NCI-H146 treated with DMSO at 0.1 percent for 48 hours (cell line): ENCODE data around the gene LRCOL1.

Experiments
- DNase-seq: peaks from one replicate; lab custom pipeline; 2025; ENCODE audit not compliant: unreplicated experiment; lab: John Stamatoyannopoulos, UW

LRCOL1 gene

DNA sequence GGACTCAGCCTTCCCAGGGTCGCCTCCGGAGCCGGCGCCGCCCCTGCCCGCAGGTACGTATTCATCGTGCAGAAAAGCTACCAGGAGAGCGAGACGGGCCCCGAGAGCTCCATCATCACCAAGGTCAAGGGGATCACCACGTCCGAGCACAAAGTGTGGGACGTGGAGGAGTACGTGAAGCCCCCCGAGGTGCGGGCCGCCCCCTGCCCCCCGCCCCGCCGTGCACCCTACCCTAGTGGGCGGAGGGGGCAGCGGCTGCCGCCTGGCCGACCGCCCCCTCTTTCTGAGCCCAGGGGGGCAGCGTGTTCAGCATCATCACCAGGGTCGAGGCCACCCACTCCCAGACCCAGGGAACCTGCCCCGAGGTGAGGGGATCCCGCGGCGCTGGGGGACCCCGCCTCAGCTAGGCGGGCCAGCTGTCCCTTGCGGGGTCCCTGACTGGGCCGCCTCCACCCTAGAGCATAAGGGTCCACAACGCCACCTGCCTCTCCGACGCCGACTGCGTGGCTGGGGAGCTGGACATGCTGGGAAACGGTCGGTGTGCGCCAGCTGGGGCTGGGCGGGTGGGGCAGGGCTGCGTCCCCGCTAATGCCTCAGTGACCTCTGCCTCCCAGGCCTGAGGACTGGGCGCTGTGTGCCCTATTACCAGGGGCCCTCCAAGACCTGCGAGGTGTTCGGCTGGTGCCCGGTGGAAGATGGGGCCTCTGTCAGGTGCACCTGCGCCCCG lies 9.2 kb upstream of the LRCOL1 start:
- no peak for DNase-seq

DNA sequence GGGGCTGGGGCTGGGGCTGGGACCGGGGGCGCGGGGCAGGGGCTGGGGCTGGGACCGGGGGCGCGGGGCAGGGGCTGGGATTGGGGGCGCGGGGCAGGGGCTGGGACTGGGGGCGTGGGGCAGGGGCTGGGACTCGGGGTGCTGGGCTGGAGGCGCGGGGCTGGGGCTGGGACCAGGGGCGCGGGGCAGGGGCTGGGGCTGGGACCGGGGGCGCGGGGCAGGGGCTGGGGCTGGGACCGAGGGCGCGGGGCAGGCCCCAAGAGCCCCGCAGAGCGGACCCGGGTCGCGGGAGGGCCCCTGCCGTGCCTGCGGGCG lies 8.6 kb upstream of the LRCOL1 start:
- DNase-seq = no peak

DNA sequence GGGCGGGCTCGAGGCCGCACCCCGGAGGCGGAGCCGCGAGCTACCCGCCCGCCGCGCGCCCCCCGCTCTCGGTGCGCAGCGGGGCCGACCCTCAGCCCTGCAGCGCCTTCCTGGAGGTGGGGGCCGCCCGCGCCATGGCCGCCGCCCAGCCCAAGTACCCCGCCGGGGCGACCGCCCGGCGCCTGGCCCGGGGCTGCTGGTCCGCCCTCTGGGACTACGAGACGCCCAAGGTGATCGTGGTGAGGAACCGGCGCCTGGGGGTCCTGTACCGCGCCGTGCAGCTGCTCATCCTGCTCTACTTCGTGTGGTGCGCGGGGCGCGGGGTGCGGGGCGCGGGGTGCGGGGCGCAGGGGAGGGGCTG lies 8.3 kb upstream of the LRCOL1 start, which contains the start of gene P2RX2:
P2RX2 (plus strand) TSS at position 94 of the 361 bp plus-strand sequence; CDS start at position 135, 41 bp downstream.
- no peak for DNase-seq

DNA sequence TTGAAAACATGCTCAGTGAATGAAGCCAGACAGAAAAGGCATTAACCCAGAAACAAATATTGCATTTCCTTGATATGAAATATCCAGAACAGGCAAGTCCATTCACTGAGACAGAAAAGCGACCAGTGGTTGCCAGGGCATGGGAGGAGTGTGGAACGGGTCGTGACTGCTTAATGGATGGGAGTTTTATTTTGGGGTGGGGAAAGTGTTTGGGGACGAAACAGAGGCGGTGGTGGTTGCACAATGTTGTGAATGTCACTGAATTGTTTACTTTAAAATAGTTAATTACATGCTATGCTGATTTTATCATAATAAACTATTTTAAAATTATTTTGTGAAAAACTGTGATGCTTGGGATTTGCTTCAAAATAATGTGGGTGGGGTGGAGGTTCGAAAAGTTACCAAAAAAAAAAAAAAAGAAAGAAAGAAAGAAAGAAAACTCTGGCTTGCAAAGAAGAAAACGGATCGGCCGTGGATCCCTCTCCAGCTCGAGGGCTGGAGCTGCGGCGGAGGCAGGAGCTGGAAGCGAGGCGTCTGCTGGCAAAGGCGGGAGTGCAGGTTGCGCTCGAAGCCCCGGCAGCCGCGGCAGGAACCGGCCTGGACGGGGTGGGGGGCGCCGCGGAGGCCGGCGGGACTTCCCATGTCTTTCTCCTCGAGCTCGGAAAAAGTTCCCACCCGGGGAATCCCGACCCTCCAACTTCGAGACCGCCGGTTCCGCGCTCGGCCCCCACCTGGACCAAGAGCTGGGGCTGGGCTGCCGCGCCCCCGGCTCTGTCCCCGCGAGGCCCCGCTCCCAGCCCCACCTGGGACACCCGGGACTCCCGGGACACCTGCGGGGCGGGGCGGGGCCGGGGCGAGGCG lies 7.7 kb upstream of the LRCOL1 start:
- no peak for DNase-seq

DNA sequence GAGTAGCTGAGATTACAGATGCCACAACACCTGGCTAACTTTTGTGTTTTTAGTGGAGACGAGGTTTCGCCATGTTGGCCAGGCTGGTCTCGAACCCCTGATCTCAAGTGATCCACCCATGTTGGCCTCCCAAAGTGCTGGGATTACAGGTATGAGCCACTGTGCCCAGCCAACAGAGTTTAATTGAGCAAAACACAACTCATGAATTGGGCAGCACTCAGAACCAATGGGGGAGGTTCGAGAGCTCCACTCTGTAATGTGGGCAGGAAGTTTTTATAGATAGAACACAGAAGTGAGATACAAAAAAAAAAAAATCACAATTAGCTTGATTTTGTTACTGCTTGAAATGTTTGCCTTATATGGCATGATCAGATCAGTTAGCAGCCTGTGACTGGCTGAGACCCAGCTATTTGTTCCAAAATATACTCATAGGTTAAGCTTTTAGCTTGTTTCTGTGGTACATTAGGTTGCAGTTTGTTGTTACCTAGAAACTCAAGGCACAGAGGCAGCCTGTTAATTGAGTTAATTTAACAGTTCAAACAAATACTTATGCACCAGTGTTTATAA lies 6.8 kb upstream of the LRCOL1 start:
- DNase-seq = no peak

DNA sequence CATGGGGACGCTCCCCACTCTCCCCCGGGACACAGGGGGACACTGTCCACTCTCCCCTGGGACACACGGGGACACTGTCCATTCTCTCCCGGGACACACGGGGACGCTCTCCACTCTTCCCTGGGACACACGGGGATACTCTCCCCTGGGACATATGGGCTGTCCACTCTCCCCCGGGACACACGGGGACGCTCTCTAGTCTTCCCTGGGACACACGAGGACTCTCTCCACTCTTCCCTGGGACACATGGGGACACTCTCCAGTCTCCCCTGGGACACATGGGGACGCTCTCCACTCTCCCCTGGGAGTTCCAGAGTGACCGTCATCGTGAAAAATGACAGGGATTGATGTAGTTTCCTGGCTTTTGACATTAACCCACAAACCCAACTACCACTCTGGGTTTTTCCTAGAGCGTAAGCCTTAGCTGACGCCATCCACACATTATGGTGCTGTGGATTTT lies 5.2 kb upstream of the LRCOL1 start:
- DNase-seq = no peak

DNA sequence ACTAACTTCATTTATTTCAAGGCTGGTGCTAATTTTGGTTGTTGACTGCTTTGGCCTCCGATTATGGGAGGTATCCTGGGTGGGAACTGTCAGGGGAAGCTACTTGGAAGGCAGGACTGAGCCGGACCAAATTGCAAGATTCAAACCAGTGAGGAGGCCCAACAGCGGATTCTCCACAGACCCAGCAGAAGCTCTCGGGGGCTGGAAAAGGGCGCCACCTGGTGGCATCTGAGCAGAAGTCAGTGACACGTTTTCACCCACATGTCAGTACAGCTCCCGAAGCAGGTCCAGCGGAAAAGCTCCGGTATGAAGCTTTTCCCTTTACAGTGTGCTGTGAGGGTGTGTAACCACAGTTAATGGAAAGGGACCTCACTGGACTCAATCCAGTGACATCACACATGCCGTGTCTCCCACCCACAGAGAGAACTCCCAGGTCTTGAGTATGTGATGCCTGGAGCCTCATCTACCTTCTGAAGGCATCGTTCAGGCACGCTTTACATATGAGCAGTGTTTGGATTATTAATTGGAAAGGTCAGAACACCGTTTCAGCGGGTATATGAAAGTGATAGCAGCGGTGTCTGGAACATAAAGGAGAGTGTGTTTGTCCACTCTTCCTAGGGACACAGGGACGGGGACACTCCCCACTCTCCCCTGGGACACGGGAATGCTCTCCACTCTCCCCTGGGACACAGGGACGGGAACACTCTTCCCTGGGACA lies 4.6 kb upstream of the LRCOL1 start:
- peak; percentile 74 for DNase-seq

DNA sequence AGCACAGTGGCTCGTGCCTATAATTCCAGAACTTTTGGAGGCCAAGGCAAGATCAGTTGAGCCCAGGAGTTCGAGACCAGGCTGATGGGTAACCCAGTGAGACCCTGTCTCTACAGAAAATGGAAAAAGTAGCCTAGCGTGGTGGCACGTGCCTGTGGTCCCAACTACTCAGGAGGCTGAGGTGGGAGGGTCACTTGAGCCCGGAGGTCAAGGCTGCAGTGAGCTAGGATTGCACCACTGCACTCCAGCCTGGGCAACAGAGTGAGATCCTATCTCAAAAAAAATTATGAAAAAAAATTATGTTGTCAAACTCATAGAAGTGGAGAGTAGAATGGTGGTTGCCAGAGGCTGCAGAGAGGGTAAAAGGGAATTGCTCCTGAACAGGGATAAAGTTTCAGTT lies 3.6 kb upstream of the LRCOL1 start:
- no peak for DNase-seq

DNA sequence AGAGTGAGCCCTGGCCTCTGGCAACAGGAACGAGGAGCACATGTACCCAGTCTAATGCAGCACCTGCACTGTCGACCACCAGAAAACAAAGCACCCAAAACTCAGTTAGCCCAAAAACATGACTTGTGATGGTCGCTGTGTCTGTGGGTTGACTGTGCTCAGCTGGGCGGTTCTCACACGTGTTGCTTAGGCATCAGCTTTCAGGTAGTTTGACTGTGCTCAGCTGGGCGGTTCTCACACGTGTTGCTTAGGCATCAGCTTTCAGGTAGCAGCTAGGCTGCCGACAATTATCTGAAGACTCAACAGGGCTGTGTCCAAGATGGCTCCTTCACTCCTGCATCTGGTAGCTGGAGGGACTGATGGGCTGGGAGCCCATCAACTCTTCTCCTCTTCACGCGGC lies 1.2 kb upstream of the LRCOL1 start:
- DNase-seq = no peak

DNA sequence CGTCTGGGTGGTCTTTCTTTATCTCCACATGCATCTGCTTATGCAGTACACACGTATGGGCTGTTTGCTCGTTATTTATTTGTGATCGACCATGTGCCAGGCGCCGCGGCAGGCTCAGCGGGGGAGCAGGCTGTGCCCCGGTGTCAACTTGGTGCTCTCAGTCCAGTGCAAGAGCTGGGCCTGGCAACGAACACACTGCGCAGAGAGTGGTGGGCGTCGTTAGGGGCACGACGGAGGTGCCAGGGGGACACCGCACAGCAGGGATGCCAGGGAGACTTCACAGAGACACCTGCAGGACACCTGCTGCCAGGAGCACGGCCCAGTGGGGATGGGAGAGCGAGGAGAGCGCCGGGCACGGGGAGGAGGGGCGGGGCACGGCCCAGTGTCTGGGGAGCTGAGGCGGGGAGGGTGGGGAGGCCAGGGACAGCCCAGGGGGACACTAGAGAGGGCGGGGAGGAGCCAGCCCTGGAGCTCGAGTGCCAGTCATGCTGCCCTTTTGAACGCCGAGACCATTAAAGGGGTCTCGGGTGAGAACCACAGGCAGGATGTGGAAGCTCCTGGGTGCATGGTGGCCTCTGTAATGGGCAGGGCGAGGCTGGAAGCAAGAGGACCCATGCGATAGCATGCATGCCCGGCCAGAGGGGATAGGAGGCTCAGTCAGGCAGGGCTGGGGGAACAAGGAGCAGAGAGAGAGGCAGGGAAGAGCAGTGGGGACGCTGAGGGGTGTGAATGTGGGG lies 652 bp upstream of the LRCOL1 start:
- DNase-seq = no peak

DNA sequence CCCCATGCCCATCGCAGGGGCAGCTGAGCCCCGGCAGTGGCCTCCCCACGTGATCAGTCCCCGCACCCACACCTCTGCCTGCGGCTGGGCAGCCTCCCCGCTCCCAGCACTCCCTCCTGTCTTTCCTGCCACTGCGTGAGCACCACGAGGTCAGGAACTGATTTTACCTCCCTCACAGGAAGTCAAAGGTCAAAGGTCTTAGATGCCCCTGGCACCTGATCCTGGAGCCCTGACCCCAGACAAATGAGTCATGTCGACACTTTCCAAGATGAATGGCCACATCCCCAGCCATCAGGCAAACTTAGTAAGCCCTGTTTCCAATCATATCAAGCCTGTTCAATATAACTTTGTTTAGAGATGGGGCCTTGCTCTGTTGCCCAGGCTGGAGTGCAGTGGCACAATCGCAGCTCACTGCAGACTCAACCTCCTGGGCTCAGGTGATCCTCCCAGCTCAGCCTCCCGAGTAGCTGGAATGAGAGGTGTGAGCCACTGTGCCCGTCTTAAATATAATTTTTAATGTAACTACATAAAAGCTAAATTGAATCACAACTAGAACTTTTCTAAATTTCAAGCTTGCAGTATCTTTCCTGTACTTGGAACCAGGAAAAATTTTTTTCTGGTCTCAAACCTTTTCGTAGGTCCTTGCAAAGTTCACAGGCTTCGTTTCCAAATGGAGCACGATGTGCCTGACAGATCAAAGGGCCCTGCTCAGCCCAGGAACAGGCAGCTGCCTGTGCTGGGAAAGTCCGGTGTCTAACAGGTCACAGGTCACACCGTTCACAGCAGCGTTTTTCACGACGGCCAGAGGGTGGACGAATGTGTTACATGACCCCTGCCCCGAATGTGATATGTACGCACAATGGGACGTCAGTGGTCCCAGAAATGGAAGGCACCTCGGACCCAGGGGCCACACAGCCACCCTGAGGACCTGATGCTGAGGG lies 1.9 kb downstream of the LRCOL1 start:
- DNase-seq = no peak

DNA sequence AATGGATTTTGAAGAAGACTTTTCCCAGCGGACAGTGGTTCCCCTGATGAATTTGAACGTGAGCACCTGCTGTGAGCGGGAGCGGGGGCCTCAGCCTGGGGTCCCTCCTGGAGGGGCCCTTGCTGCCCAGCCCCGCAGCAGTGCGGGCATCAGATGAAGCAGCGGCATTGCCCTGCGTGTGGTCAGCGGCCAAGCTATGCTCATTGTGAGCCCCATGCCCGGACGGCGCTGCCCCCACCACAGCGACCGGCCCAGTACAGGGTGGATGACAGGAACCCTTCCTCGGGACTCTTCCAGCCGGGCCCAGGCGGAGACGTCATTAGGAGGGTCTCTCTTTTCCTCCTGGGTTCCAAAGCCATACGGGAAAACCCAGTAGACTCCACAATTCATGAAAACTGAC lies 3.5 kb downstream of the LRCOL1 start:
- no peak for DNase-seq

DNA sequence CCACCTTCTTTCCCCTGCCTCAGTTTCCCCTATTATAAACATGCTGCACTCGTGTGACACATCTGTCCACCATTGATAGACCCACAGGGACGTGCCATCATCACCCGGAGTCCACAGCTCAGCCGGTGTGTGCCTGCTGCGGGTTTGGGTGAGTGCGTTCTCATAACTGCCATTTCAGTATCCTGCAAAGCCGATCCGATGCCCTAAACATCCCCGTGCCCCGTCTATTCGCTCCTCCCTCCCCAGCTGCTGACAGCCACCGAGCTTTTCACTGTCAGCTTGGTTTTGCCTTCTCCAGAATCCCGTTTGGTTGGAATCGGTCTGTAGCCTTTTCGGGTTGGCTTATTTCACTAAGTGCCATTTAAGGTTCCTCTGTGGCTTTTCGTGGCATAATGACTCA lies 3.9 kb downstream of the LRCOL1 start:
- DNase-seq = no peak

DNA sequence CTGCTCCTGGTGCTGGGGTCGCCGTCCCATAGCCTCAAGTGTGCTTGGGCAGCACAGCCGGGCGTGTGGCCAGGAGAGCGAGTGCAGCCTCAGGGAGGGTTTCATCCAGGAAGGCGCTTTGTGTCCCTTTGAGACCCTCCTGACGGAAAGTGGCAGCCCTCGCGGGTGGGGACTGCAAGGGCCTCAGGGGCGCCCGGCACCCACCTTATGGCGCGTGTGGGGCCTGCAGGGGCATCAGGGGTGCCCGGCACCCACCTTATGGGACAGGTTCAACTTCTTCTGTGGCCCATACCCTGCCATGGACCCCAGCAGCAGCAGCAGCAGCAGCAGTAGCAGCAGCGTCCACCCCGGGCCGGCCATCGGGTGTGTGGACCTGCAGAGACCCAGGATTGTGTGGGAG lies 4.5 kb downstream of the LRCOL1 start:
- no peak for DNase-seq

DNA sequence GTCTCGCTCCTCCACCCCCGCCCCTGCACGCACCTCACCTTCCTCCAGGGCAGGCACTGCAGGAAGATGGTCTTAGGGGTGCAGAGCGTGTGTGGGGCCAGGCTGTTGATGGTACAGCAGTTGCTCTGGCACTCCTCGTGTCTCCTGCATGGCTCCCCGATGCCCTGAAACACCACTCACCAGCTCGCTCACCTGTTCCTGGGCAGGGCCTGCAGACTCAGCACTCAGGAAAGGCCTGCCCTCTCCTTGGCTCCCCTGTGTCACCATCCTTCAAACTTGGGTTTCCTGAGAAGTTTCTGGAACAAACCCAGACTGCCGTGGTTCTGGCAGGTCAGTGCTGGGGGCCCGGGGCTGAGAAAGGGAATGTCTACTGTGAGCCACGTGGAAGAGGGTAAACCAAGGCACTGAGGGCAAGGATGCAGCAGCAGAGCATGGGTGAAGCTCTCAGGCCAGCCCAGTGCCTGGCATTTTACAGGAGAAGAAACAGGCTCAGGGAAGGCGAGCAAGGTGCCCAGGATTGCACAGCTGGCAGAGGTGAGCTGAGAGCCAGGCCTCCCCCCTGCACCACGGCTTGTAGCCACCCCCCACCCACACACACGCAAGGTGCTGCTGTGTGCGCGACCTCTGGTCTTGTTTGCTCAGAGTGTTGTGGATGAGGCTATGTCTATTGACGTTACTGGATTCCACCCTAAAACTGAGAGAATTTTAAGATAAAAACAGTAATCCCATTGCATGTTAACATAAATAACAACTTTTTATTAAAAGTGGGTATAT lies 5.5 kb downstream of the LRCOL1 start:
- DNase-seq = no peak

DNA sequence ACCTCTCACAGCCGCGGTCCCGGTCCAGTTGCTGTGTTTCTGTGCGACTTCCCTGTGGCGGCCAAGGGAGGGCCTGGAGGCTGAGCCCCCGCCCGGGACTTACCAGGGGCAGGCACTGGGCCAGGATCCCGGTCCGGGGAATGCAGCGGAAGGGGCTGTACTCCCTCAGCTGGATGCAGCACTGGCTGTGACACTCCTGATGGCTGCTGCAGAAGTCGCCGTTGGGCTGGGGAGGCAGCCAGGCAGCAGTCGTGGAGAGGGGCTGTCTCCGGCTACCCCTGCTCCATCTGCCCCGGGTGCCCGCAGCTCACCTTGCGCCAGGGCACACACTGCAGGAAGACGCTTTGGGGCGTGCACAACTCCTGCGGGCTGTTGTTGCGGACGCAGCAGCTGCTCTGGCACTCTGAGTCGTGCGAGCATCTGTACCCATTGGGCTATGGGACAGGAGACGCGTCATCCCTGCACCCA lies 6.2 kb downstream of the LRCOL1 start:
- no peak for DNase-seq

DNA sequence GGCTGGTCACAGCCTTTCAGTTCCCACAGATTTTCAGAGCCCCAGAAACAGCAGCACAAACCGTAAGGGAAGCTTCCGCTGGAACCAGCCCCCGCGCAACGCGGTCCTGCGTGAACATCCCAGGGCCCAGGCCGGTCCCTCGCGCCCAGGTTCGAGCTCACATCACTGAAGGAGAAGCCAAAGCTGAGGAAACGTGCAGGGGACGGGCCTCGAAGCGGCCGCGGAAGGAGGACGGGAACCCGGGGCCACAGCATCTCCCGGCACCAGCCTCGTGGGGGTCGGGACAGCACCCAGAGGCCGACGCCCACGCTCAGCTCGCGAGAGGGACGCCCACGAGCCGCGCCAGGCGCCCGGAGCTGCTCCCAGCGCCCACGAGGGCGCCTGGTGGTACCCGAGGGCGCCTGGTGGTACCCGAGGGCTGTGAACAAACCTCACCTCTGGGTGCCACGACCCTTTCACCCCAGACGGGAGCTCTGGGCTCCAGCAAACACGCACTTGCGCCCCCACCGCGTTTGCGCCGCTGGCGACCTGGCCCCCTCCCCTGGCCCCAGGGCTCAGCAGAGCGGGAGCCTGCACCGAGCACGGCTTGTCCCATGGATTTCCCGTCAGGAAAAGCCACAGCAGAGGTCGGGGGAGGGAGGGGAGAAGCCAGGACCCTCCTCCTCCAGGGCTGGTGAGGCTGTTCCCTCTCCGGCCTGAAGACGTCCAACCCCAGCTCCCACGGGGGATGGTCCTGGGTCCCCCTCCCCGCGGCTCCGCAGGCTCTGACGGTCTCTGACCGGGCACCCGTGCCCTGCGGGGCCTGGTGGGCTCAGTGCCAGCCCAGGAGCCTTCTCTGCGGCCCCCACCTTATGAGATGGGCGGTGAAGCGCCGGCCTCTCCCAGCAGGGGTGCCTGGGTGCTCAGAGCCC lies 6.9 kb downstream of the LRCOL1 start:
- no peak for DNase-seq
